Stimulated activated CD4-positive, alpha-beta T cell treated with anti-CD3 and anti-CD28 coated beads, Interleukin-4, amount 100 ng/mL, for 24 hours (primary cell): ENCODE results near the gene CMTM3.
"Not testable (repeated sequence)": the region's sequence is repeated elsewhere in the genome, so short reads cannot be mapped to it uniquely, and the experiment has no call there.

ENCODE experiments used
- DNase-seq: peaks from one replicate; pipeline ENCODE4 v3.0.0-alpha.2; 2020

Gene CMTM3

DNA sequence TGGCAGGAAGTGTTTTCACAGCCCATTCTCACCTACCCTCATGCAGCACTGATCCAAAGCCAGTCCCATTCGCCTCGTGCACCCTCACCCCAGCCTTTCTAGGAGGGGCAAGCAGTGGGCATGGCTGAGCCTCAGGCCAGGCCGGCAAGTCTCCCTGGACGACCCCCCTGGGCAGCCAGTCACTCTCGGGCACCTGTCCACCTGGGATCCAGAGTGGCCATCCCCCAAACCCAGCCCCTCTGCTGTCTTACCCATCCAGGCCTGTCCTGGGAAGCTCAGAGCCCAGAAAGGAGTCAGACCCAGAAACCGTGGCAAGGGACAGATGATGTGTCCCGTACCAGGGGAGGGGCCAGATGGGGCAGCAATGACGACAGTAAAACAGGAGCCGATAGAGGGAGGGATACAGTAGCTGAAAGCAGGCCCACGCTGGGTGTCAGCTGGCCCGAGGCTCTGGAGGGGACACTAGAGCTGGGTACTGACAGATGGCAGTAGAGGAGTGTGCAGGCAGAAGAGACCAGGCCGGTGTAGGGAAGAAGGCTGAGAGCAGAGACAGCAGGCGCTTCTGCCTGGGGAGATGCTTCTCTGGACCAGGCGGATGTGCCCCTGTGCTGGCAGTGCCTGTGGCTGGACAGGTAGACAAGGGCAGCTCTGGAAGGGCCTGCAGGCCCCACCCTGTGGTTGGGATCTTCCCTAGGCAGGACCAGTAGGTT, 5.8 kb downstream of the CMTM3 start:
- no peak for DNase-seq

GRCh38 chr16:66611911-66612310, 7.4 kb downstream of the CMTM3 start:
- not testable (repeated sequence) for DNase-seq

- no peak for DNase-seq
Observed at GRCh38 chr16:66612422-66612821, 7.9 kb downstream of the CMTM3 start.

GRCh38 chr16:66614161-66614802, 9.8 kb downstream of the CMTM3 start:
- DNase-seq: no peak

- no peak for DNase-seq
Observed at GRCh38 chr16:66616169-66616568, 11.7 kb downstream of the CMTM3 start.

DNA sequence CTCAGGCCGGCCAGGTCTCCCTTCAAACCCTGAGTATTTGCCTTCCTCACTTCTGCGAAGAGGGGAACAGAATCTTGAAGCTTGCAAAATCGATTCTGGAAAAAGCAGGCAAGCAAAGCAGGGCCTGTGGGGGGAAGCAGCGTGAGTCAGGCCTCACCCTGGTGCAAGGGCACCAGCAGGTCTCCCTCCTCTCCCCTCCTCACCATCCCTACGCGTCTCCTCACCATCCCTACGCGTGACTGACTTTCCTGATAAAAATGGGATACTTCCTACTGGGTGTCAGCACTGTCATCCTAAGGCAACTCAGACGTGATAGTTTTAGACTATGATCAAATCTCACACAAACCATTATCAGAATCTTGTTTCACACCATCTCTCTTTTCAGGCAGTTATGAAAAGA, 12.1 kb downstream of the CMTM3 start:
- DNase-seq: no peak

DNA sequence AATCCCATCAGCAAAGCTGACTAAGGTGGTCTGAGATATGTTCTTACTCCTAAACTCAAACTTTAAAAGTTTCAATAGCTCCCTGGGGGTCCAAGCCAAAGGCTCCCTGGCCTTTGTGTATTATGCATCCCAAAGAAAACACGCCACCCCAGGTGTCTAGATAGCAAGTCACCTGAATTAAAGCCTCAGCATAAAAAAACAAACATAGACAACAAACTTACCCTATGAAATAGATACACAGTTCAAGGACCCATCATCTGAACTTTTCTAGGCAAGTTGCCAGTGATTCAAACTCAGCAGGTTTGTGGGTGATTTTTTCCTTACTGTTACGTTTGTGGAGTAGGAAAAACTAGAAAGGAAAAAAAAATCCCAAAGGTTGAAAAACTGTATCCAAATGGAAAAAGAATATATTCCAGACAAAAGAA, 12.5 kb downstream of the CMTM3 start:
- DNase-seq: no peak

DNA sequence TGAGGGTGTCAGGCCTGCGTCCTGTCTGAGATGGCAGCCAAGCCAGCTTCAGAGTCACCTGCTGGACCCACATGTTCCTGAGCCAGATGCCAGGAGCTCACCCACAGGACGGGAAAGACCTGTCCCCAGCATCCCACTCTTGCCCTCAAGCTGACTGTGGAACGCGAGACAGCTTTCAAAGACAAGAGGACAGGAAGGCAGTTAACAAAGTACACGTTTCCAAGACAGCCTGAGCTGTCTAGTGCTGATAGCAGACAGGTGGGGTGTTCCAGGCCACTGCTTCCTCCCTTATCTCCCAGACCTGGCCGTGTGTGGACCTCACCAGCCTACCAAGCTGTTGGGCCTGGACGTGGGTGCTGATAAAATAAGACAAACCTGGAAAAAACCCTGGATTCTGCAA, 13.2 kb downstream of the CMTM3 start:
- DNase-seq: no peak

DNA sequence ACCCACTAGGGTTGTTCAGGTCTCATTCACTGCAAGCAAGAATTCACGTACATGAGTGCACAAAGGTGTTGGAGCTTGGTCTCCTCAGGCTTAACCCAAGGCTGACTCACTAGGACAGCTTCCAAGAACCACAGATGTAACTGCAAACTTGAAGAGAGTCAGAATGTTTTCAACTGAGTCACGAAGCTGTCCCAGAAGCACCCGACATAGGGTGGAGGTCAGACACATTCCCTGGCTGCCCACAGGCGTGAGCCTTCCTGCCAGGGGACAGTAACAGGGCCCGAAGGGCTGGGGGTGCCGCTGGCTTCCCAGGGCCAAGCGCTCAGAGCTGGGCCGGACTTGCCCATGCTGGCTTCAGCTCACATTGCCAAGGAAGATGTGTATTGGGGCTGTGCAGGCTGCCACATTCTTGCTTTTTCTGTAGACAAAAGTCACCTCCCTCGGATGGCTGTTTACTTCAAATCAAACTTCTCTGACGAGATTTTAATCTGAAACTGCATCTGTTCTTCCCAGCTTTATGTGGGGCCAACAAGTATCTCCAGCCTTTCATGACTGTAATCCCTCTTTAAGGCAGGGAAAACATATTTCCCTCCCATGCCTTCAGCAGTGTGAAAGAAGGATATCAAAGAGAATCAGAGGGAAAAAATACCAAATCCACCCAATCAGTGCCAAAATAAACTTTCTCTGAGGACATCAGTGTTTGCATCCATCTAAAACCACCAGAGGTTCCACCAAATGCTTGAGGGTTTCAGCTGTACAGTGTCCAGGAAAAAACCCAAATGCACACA, 14.3 kb downstream of the CMTM3 start:
- DNase-seq: no peak

GRCh38 chr16:66619534-66620428, 15.3 kb downstream of the CMTM3 start:
- DNase-seq: no peak

GRCh38 chr16:66620429-66620795, 15.9 kb downstream of the CMTM3 start:
- no peak for DNase-seq

GRCh38 chr16:66621973-66622372, 17.5 kb downstream of the CMTM3 start:
- DNase-seq: no peak

- DNase-seq: no peak
Observed at GRCh38 chr16:66622863-66623262, 18.4 kb downstream of the CMTM3 start.

DNA sequence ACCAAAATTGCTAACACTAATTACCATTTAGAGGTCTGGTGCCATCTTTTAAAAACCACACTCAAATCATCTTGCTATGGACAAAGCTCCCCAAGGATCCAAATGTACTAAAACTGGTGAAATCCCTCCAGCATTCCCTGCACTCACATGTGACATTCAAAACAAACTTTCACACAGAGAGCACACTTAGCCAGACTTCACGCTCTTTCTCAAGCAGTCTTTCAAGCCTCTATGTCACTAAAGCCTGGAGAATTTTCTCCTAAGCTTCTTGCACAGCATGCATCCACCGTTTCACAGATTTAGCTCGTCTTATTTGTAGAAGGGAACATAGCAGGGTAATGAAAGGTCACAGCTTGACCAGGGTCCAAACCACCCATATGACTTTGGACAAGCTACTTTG, 19.3 kb downstream of the CMTM3 start:
- DNase-seq: no peak

- not testable (repeated sequence) for DNase-seq
Observed at GRCh38 chr16:66627611-66628378, 23.3 kb downstream of the CMTM3 start.

DNA sequence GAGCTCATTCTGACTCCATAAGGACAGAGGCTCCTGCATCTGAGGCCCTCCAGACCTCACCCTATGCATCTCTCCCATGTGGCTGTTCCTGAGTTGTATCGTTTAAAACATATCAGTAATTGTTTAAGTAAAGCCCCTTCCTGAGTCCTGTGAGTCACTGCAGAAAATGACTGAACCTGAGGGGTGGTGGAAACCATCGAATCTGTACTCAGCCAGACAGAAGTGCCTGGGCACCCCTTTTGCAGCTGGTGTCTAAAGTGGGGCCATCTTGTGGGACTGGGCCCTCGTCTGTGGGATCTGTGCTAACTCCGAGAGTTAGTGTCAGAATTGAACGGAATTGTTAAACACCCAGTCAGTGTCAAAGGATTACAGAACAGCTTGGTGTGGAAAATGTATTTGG, 25.4 kb downstream of the CMTM3 start:
- DNase-seq: no peak

- not testable (repeated sequence) for DNase-seq
Observed at GRCh38 chr16:66630561-66631260, 26.2 kb downstream of the CMTM3 start.

- DNase-seq: not testable (repeated sequence)
Observed at GRCh38 chr16:66631558-66631957, 27.1 kb downstream of the CMTM3 start.

DNA sequence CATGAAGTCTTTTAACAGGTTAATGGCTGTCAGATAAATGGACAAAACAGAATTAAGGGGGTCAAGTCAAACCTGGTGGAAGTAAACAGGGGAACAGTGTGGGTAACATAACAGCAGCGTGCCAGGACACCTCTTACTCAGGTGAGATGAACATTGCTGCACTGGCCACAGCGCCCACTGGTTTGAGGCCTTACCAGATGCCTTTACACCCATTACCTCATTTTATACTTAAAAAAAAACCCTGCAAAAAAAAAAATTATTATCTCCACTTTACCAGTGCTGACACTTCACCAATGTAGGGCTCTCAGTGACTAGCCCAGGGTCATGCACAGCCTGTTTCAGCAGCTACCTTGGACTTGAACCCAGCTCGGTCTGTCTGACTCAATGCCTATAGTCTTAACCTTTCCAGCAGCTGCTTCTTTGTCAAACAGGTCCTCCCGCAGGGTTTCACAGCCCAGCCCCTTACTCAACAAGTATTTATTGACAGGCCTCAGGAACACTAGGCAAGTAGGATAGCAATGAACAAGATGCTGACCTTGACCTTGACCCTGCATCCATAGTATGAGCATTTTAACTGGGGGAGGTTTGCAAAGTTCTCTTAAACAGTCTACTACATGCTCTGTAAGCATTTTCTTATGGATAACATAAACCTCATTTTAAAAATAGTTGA, 30.2 kb downstream of the CMTM3 start:
- no peak for DNase-seq

GRCh38 chr16:66635406-66635805, 30.9 kb downstream of the CMTM3 start:
- DNase-seq: no peak

DNA sequence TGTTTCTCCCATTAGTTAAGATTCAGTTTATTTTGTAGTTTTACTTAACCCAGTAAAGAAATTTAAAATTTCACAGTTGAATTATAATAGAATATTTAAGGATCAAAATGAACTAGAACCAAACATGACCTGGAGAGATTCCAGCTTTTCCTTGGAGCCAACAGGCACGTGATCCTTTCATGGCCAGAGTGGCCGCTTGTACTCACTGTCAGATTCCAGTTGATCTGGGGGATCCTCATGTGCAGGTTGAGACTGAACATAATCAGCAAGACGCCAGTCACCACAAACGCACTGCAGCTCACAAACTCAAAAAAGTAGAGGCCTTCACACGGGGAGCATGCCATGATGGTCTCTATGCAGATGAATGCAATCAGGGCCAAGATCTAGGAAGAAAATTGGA, 31.7 kb downstream of the CMTM3 start:
- no peak for DNase-seq
